ENCODE data around the gene KLHDC3. TPM values are rescaled to one million over a fixed set of nuclear protein-coding genes. Genes with fewer than 3 reads are reported as not detected.

Gene KLHDC3
- total and polyA plus RNA-seq, 2 of the 13 experiments (the other 11 are each of a cell fraction or from before 2014, with no cell fraction given), result 78.3 to 91.5 TPM

DNA sequence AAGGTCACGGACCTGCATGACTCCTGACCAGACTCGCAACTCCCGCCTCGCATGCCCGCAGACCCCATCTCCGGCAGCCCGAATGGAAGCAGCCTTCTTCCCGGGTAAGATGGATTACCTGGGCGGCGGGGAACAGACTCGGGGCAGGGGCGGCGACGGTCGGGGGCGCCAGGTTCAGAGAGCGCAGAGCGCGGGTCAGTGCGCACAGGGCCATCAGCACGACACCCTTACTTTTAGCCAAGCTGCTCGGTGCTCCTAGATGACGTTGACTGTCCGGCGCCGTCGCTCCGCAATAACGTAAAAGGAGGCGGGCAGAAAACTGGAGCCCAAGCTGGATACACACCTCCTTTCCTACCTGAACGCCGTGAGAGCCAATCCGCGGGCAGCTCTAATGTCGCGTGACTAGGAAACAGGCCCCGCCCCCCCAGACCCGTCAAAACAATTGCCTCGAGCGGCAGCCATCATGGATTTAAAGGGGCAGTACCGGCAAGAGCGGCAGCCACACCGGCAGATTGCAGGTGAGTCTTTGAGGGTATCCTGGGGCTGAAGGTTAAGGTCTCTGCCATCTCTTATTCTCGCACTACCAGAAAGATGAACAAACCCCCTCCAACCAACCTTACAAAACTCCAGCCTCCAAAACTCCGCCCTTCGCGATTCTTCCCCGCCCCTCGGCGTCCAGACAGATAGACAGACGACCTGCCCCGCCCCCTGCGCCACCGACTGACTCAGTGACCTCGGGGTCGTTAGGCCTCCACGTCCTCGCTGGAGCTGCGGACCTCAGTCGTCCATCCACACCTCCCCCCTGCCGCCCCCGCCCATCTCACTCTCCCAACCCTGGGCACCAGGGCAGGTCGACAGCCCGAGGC is 45.4 kb downstream of the KLHDC3 start, which contains the start of the genes KLC4 and MRPL2 (continued):
- TF ChIP-seq, protein P1, sequence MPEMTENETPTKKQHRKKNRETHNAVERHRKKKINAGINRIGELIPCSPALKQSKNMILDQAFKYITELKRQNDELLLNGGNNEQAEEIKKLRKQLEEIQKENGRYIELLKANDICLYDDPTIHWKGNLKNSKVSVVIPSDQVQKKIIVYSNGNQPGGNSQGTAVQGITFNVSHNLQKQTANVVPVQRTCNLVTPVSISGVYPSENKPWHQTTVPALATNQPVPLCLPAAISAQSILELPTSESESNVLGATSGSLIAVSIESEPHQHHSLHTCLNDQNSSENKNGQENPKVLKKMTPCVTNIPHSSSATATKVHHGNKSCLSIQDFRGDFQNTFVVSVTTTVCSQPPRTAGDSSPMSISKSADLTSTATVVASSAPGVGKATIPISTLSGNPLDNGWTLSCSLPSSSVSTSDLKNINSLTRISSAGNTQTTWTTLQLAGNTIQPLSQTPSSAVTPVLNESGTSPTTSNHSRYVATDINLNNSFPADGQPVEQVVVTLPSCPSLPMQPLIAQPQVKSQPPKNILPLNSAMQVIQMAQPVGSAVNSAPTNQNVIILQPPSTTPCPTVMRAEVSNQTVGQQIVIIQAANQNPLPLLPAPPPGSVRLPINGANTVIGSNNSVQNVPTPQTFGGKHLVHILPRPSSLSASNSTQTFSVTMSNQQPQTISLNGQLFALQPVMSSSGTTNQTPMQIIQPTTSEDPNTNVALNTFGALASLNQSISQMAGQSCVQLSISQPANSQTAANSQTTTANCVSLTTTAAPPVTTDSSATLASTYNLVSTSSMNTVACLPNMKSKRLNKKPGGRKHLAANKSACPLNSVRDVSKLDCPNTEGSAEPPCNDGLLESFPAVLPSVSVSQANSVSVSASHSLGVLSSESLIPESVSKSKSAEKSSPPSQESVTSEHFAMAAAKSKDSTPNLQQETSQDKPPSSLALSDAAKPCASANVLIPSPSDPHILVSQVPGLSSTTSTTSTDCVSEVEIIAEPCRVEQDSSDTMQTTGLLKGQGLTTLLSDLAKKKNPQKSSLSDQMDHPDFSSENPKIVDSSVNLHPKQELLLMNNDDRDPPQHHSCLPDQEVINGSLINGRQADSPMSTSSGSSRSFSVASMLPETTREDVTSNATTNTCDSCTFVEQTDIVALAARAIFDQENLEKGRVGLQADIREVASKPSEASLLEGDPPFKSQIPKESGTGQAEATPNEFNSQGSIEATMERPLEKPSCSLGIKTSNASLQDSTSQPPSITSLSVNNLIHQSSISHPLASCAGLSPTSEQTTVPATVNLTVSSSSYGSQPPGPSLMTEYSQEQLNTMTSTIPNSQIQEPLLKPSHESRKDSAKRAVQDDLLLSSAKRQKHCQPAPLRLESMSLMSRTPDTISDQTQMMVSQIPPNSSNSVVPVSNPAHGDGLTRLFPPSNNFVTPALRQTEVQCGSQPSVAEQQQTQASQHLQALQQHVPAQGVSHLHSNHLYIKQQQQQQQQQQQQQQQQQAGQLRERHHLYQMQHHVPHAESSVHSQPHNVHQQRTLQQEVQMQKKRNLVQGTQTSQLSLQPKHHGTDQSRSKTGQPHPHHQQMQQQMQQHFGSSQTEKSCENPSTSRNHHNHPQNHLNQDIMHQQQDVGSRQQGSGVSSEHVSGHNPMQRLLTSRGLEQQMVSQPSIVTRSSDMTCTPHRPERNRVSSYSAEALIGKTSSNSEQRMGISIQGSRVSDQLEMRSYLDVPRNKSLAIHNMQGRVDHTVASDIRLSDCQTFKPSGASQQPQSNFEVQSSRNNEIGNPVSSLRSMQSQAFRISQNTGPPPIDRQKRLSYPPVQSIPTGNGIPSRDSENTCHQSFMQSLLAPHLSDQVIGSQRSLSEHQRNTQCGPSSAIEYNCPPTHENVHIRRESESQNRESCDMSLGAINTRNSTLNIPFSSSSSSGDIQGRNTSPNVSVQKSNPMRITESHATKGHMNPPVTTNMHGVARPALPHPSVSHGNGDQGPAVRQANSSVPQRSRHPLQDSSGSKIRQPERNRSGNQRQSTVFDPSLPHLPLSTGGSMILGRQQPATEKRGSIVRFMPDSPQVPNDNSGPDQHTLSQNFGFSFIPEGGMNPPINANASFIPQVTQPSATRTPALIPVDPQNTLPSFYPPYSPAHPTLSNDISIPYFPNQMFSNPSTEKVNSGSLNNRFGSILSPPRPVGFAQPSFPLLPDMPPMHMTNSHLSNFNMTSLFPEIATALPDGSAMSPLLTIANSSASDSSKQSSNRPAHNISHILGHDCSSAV (CRISPR knock-in tag; IDR thresholded peaks at IDR 0.05; ENCODE audit: borderline replicate concordance), result no peak
- TF ChIP-seq ZNF678 (CRISPR knock-in tag; IDR thresholded peaks at IDR 0.05) (no peak), KAT2B (IDR thresholded peaks at IDR 0.05; ENCODE audit: borderline replicate concordance, low read depth, low read length) (no peak), ZNF878 (CRISPR knock-in tag; IDR thresholded peaks at IDR 0.05) (no peak), POLR2G (IDR thresholded peaks at IDR 0.05; ENCODE audit: low read depth, low read length) (peak; percentile 90), SP4 (CRISPR knock-in tag; IDR thresholded peaks at IDR 0.05) (peak; percentile 84), ZNF652 (CRISPR knock-in tag; IDR thresholded peaks at IDR 0.05; ENCODE audit: borderline replicate concordance, low read depth) (no peak), ESRRA (CRISPR knock-in tag; IDR thresholded peaks at IDR 0.05; ENCODE audit: low read depth) (peak; percentile 68), SP2 (CRISPR knock-in tag; IDR thresholded peaks at IDR 0.05) (peak; percentile 89), WIZ (CRISPR knock-in tag; IDR thresholded peaks at IDR 0.05) (0 out of 2 replicates have a peak, but pooled peaks have one; percentile 54), ZNF841 (CRISPR knock-in tag; IDR thresholded peaks at IDR 0.05; ENCODE audit: borderline replicate concordance) (no peak), TCF7 (IDR thresholded peaks at IDR 0.05; ENCODE audit: low read depth) (peak; percentile 5; the same call in 1 of the 2 replicates)
- TF ChIP-seq, protein P2, sequence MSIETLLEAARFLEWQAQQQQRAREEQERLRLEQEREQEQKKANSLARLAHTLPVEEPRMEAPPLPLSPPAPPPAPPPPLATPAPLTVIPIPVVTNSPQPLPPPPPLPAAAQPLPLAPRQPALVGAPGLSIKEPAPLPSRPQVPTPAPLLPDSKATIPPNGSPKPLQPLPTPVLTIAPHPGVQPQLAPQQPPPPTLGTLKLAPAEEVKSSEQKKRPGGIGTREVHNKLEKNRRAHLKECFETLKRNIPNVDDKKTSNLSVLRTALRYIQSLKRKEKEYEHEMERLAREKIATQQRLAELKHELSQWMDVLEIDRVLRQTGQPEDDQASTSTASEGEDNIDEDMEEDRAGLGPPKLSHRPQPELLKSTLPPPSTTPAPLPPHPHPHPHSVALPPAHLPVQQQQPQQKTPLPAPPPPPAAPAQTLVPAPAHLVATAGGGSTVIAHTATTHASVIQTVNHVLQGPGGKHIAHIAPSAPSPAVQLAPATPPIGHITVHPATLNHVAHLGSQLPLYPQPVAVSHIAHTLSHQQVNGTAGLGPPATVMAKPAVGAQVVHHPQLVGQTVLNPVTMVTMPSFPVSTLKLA (IDR thresholded peaks at IDR 0.05), result peak; percentile 77
